ENCODE results near the gene EIF3L.
A peak's percentile ranks its signal among the peaks of the same experiment; 100 is the strongest.

EIF3L gene

DNA sequence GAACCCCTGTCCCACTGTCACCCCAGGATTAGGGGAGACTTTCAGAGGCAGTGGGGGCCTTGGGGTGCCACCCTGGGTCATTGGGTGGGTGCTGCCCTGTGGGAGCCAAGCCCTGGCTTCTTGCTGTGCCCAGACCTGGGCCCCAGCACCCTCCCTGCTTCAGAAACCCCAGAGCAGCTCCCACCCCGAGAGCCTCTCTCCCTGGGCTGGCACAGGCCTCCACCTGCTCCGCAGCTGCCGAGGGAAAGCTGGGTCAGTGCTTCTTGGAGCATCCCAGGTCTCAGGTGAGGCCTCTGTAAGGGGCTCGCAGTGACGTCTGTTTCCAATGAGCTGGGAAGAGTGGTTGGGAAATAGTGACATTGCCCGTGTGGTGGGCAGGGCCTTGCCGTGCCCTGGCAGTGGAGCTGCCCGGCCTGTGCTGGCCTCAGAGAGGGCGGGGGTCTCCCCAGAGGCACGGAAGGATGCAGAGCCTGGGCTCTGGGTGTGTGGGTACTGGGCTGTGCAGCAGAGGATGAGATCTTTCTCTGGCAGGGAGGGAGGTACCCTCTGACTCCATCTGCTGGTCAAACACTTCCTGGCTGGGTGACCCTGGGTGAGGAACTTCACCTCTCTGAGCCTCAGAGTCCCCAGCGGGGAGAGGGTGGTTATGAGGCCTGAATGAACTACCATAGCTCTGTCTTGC, 81.2 kb downstream of the EIF3L start:
- no peak for DNase-seq

DNA sequence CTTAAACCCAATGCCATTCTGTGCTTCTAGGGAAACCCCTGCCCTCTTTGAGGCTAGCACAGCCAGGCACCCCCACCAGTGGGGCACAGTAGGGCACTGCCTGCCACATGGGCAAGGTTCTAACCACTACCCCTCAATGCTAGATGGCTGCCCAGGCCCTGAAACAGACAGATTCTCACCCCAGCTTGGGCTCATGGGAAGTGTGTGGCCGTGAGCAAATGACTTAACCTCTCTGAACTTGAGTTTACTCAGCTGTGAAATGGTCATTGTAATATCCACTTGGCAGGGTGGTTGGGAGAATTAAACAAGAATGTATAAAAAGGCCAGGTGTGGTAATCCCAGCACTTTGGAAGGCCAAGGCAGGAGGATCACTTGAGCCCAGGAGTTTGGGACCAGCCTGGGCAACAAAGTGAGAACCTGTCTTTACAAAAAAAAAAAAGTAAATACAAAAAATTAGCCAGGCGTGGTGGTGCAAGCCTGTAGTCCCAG, 81.8 kb downstream of the EIF3L start:
- no peak for DNase-seq

DNA sequence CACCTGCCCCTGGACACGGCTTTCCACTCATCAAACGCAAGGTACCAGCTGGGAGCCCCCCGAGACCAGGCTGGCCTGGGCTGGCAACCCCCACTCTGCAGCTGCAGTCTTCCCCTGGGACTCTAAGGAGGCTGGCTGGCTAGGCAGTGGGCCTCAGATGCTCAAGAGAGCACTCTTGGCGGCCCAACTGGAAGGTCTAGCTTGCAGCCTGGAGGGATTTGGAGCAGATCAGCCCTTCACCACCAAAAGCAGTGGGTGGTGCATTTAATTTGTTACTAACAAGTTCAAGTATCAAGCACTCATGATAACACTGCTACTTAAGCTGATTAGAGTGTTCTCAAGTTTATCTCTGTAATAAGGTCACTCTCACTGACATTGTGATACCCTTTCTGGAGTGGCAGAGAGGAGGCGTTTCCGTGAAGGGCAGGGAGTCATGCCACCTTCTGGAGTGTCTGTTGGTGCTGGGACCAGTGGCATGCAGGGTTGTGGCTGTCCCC, 82.7 kb downstream of the EIF3L start:
- no peak for DNase-seq

DNA sequence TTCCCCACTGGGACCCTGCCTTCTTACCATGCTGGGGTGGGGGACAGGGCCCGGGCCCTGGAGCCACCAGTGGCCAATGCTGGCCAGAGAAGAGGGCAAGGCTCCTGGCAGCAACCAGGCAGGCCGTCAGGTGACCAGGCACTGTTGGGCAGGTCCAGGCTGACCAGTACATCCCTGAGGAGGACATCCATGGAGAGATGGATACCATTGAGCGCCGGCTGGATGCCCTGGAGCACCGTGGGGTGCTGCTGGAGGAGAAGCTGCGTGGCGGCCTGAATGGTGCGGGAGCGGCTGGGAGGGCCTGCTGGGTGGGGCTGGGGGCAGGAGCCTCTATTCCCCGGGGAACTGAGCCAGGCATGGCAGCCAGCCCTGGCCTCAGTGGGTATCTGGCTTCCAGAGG, 83.2 kb downstream of the EIF3L start:
- DNase-seq: no peak

DNA sequence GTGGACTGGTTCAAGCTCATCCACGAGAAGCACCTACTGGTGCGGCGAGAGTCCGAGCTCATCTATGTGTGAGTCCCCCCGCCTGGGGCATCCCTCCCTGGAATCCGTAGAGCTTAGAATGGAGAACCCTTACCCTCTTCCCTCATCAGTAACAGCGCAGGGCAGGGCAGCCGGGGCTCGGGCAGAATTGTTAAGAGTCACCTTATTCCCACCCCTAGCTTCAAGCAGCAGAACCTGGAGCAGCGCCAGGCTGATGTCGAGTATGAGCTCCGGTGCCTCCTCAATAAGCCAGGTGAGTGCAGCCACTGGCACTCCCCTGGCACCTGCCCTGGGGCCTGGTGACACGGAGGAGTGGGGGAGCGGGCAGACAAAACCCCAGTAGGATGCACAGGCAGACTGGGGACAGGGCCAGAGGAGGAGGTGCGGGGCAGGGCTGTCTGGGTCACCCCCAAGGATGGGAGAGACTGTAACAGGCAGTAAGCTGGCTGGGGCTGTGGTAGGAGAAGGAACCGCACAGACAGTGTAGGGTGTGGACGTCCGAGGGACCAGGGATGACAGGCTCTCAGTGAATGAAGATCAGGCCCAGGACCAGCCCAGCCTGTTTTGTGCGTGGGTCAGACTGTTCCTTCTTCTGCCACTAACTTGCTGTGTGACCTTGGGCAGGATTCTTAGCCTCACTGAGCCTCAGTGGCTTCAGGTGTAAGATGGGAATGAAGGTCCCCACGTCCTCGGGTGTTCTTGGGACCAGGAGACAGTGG, 83.8 kb downstream of the EIF3L start:
- no peak for DNase-seq

DNA sequence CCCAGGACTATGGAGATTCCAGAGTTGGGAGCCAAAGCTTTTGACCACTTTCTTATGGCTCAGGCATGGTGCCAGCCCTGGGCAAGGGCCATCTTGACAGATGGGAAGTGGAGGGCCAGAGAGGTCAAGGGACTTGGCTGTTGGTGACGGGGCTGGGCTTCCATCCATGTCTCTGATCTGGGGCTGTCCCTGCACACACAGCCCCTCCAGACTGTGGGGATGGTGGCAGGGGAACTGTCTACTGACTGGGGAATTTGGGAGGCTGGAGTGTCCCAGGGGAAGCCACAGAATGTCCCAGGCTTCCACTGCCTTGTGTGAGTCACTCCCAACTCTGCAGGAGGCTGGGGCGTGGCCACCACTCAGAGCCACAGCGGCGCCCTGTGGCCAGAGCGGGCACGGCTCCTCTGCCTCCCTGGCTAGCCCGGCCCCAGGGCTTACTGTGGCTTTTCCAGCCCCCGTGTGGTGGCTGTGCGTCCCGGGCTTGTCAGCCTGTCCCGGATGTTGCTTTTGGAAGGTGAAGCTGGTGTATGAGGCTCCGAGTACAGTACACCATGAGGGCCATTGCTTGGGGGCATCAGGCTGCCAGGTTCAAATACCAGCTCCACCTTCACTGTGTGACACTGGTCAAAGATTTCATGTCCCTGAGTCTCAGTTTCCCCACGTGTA, 84.6 kb downstream of the EIF3L start:
- DNase-seq: peak; percentile 79
